Right renal cortex interstitium (tissue), 3 donors: Measurements from ENCODE around the gene GTF2E1. TPM values are rescaled to one million over a fixed set of nuclear protein-coding genes. Genes with fewer than 3 reads are reported as not detected.
"Not testable (repeated sequence)": the region's sequence is repeated elsewhere in the genome, so short reads cannot be mapped to it uniquely, and the experiment has no call there.

Experiments used
- DNase-seq, 3 donors: peaks; one replicate each; pipeline ENCODE4 v3.0.0-alpha.2; 2013; ENCODE audit warnings: low read depth in 3 of 3, low spot score in 2 of 3
- polyA plus RNA-seq, 3 donors: library from polyadenylated mRNA; unstranded; fragments of 120-200 nt; gene quantifications; one replicate each; pipeline ENCODE4 v1.2.1, GENCODE V29; 2013; ENCODE audit not compliant: insufficient read length in 3 of 3

The GTF2E1 gene
- polyA plus RNA-seq, 3 donors: 17.2 to 18.0 (median 17.3) TPM

GRCh38 chr3:120752865-120753264, 10.3 kb downstream of the GTF2E1 start:
- no peak for DNase-seq

DNA sequence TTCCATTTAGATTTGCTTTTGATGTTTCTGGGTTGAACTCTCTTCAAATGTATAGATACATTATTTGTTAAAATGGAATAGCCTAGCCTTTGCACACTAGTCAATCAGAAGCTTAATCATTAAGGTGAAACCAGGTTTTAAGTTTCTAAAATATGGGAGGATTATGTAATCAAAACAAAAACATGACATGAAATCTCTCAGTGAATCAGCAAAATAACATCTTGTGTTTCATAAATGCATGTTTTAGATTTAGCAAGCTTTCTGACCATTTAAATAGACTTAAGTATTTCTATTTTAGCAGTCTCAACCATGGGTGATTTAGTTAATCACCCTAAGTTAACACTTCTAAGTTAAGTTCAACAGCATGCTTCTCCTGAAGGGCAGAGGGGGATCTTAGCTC, 11.3 kb downstream of the GTF2E1 start:
- DNase-seq: no peak

DNA sequence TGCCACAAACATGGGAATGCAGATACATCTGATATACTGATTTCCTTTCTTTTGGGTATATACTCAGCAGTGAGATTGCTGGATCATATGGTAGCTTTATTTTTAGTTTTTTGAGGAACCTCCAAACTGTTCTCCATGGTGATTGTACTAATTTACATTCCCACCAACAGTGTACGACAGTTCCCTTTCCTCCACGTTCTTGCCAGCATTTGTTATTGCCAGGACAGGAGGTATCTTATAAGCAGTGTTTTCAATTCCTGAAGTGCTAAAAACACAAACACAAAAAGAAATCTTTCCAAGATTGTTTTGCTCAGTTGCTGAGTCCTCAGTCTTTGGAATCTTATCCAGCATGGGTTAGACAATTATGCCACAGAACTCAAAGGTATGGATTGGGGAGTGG, 13.5 kb downstream of the GTF2E1 start:
- DNase-seq: no peak

GRCh38 chr3:120758551-120758950, 16.0 kb downstream of the GTF2E1 start:
- not testable (repeated sequence) for DNase-seq

DNA sequence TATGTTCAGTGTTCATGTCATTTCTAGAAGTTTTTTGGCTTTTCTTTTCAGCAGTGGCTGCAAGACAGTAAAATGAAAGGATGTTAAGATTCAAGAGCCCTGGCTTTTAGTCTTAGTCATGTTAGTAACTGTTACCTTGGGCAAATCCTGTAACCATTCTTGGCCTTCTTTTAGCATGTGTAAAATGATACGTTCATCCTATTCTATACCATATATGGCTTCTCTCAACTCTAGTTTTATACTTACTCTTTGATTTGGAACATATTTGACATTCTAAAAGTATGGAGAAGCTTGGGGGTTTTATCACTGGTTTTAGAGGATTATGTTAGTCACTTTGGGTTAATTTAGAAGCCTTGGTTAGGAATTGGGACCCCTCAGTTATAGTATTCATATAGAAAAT, 20.1 kb downstream of the GTF2E1 start:
- no peak for DNase-seq

DNA sequence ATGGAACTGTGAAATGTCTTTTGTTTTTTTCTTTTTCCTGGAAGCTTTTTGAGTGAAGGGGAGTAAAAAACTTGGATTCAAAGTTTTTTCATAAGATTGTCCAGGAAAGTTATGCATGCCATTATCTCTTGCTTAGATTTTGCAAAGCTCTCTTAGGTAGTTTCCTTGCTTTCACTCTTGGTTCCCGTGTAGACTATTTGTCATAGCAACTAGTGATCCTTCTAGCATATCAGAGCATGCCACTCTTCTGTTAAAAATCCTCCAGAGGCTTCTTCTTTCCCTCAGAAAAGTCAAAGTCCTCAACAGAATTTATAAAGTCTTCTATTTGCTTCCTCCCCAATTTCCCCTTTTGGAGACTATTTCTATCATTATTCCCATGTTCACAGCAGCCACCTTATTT, 21.1 kb downstream of the GTF2E1 start:
- DNase-seq: no peak

DNA sequence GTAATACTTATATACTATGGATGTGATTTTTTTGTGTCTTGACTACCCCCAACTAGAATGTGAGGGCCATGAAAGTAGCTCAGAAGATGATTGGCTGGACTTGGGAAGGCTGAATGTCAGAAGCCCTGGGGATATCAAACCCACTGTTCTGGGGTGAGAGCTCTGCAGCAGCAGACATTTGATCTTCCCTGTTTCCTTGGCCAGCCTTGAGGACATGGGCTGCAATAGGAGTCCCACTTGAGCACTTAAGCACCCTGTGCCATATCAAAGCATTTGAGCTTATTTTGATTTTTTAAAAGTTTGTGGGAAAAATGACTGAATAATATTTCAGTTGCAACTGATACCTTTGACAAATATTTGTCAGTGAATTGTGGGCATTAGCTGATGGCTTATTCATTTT, 21.7 kb downstream of the GTF2E1 start:
- no peak for DNase-seq

DNA sequence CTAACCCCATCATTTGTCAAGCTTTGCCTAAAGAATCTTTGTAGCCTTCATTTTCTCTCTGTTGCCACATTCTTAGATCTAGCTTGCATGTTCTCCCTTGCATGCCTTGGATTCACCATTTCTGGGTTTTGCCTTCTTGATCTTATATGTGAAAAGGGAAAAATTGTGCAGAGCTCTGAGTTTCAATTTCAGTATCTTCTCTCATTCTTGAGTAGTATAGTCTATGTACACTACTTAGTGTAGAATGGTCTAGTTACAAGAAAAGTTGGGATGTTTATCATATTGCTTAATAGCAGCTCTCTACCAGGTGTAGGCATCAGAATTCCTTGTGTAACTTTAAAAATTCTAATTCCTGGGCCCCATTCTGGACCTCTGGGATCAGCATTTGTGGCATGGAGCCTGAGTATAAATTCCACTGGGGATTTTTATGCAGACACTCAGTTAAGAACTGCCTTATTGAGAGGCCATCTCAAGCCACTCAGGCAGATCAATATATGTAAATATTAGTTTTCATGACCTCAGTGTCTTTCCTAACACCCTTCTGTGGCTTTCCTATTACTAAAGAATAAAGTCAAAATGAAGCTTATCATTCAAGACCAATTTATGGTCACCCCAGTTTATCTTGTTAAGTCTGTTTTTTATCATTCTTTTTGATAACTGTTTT, 23.4 kb downstream of the GTF2E1 start:
- no peak for DNase-seq

DNA sequence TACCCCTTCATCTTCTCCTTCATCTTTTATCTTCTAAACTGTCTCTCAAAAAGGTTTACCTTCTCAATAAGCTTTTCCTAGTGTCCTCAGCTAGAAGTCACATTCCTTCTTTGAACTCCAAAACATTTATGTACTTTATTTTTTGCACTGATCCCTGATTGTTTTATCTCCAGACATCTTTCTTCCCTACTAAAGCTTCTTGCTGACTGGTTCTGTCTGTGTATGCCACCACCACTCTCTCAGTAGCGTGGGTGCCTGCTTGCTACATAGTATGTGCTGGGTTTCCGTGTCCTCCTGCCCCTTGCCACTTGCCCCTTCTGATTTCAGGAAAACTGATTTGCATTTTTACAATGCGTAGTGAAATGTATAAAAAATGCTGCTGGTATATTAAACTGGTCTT, 24.0 kb downstream of the GTF2E1 start:
- DNase-seq: no peak

- no peak for DNase-seq
Observed at GRCh38 chr3:120767106-120767505, 24.6 kb downstream of the GTF2E1 start.

DNA sequence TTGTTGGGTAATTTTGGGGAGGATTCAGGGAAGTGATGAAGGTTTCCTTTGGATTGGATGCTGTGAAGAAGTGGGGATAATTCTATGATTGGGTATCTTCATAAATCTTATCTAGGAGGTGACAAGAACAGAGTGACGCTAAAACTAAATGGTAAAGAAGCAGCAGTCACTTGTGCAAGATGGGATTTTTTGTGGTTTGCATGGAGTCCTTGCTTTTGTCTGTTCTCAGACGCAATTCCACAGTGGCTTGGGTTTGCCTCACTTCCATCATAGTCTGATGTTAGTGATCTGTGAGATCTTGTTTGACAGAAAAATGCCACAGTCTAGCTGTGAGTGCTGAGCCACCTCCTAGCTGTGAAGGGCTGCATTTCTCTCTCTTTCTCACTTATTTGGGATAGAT, 26.9 kb downstream of the GTF2E1 start:
- no peak for DNase-seq

DNA sequence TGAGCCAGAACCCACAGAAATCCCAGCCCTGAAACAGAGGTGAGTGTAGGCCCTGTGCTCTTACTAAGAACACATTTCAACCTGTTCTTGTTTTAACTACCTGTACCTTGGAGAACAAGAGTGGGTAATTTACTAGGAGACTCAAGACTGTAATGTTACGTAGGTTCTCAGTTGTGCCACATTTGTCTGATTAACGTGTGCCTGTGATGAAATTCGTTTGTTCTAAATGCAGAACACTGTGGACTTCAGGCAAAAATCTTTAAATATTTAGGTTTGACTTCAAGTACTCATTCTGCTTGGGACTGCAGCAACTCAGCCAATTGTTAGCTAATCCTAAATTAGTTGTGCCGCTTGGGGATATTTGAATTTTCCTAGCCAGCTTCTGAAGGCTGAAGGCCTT, 28.3 kb downstream of the GTF2E1 start:
- DNase-seq: no peak

GRCh38 chr3:120772081-120772480, 29.5 kb downstream of the GTF2E1 start:
- no peak for DNase-seq

DNA sequence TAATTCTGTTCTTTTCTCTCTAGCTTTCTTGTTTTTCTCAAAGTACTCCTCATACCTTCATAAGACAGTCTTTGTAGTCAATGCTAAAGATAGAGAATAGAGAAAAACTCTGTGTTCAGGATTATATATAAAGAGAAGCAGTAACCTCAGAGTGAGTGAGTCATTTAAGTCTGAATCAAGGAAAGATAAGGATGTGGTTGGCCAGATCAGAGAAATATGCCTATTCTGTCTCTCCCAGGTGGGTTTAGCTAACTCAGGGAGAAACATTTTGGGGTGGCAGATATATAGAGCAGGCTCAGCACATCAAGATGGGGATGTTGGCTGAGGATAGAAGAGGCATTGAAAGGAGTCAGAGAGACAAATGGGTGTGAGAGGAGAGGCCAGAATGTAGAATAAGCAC, 31.4 kb downstream of the GTF2E1 start:
- DNase-seq: no peak

DNA sequence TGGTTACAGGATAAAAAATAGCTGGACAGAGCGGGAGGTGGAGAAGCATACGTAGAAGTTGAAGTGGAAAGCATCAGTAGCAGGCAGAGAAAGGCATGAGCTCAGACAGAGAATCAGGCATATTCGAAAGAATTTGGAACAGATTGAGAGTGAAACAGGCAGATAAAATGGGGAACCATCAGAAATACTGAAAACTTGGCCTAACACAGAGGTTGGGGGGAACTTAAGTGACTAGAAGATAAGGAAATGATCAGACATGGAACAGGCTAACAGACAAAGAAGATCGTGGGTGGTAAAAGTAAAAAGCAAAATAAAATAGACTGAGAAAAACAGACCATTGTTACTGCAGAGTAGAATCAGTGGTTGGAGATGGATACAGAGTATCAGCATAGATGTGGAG, 32.9 kb downstream of the GTF2E1 start:
- no peak for DNase-seq

DNA sequence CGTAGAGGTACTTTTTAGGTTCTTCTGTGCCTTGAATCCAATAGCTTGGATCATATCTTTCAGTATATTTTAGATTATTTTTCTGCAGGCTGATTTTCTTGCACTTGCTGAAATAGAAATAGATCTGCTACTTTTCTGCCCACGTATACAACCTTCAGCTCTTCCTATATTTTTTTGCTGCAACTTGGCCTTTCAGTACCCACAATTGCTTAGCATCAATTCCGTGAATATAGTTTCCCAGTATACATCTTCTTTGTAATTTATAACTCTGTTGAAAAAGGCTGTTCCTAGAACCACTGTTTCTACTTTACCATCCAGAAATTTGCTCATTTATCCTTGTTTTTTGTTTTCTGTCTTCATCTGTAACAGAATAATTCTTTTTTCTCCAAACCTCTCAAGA, 36.2 kb downstream of the GTF2E1 start:
- DNase-seq: no peak

DNA sequence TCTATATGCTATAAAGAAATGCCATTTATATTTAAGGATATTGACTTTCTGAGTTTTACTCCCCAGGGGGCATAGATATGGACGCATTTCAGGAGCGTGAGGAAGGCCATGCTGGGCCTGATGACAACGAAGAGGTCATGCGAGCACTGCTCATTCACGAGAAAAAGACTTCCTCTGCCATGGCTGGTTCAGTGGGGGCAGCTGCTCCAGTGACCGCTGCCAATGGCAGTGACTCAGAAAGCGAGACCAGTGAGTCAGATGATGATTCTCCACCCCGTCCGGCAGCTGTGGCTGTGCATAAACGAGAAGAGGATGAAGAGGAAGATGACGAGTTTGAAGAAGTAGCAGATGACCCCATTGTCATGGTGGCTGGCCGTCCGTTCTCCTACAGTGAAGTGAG, 38.4 kb downstream of the GTF2E1 start:
- no peak for DNase-seq

GRCh38 chr3:120785832-120786231, 43.3 kb downstream of the GTF2E1 start:
- not testable (repeated sequence) for DNase-seq

DNA sequence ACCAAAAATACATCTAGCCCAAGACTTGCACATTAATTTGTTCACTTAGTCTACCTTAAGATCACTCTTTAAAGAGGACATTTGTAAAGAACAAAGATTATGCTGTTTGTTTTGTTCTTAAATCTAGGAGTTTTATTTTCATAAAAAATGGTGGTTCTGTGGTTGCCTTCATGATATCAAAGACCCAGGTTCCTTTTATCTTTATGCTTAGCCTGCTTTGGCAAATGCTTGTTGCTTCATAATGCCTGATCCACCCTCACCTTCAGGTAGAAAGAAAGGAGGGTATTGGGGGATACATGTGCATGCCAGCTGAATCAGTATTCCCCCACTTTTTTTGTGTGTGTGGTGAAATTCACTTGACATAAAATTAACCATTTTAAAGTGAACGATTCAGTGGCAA, 48.5 kb downstream of the GTF2E1 start:
- no peak for DNase-seq

DNA sequence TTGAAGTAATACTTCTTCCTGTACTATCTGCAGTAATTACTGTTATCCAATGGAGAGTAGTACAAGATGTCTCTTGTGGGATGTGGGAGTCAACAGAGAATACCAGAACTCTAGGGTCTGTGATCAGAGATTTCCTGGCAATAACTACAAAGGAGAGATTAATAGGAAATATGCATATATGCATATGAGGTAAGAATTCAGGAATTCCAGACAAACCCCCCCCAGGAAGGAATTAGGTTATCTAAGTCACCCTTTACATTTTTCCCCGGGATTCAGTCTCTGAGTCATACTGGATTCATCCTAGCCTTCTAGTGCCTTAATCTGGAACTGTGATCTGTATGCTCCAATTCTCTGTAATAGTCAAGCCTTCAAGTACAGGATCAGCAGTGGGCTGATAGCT, 49.4 kb downstream of the GTF2E1 start:
- DNase-seq: no peak

DNA sequence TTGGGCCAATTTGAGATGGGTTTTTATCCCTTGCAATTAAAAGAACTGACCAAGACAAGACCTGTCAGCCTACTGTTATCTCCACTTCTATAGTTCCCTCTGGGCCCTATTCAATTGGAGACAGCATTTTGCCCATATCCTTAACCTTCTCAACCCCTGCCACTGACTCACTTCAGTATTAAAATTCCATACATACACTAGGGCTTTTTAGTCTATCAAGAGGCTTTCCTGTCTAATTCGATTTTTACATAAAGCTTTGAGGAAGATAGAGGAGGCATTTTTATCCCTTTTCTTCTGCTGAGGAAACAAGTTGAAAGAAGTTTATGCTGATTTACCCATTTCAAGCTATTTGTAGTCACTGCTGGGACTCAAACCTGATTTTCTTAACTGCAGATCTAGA, 51.1 kb downstream of the GTF2E1 start:
- DNase-seq: no peak

DNA sequence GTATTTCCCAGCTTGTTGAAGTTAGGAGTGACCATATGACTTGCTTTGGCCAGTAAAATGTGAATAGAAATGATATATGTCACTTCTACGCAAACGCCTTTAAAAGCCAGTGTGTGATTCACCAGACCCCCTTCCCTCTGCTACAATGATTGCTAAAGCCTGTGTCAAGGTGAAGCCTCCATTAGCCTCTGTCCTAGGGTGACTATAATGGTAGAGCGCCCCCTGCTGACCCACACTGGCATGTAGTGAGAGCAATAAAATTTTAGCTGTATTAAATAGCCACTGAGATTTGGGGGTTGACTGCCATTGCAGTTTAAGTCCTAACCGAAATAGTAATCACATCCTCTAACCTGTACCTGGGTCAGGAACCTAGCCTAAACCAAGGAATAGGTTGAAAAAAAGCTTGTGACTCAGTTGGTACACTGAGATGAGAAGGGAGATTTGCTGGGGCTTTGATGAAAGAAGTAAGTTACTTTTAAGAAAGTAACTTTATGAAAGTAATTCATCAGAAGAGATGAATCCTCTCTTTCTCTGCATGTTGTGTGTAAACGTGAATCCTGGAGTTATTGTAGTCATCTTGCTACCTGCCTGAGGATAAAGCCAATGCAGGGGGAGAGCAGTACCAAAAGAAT, 52.6 kb downstream of the GTF2E1 start:
- peak; percentile 47 to 50 (median 48) for DNase-seq

DNA sequence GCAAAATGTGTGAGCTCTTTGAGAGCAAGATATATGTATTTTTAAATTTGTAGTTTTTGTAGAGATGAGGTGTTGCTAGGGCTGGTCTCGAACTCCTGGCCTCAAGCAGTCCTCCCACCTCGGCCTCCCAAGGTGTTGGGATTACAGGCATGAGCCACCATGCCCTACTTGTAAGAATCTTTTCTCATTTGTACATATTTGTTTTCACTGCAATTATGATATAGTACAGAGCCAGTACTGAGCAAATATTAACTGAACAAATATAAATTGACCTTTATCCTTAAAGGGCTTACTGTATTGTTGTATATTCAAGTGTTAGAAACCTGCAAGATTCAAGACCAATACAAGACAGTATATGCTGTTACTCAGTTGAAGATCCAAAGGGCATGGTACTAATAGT, 53.4 kb downstream of the GTF2E1 start:
- no peak for DNase-seq
